GM12873 (cell line): ENCODE measurements around the gene ADISSP.
A peak's percentile ranks its signal among the peaks of the same experiment; 100 is the strongest.

Experiments
- CTCF ChIP-seq: IDR thresholded peaks from 2 replicates; pipeline ENCODE4 v1.5.1; 2012; ENCODE audit warnings: low read depth, mild to moderate bottlenecking, moderate library complexity, low read length, control low read depth; ENCODE audit not compliant: insufficient read depth; ENCODE audit errors: missing control alignments

Gene ADISSP

GRCh38 chr20:3781153-3781910 is 13.8 kb upstream of the ADISSP start, which contains the start of gene SPEF1:
TSS of gene SPEF1 (minus strand) at chr20:3781448. CDS start at chr20:3781287, 161 bp downstream.
- peak; percentile 18 for TF ChIP-seq CTCF

GRCh38 chr20:3778976-3779375 is 11.4 kb upstream of the ADISSP start:
- TF ChIP-seq CTCF: no peak

- no peak for TF ChIP-seq CTCF
These were observed 10.4 kb upstream of the ADISSP start for GRCh38 chr20:3777716-3778629.

- no peak for TF ChIP-seq CTCF
These were observed 9.8 kb upstream of the ADISSP start for GRCh38 chr20:3777381-3777715.

GRCh38 chr20:3775457-3776108 is 8.0 kb upstream of the ADISSP start:
- no peak for TF ChIP-seq CTCF

GRCh38 chr20:3771552-3772058 is 4.1 kb upstream of the ADISSP start:
- TF ChIP-seq CTCF: no peak
